ENCODE results near the gene OR2T2. TPM values are rescaled to one million over a fixed set of nuclear protein-coding genes. Genes with fewer than 3 reads are reported as not detected.
"Not testable (repeated sequence)": the region's sequence is repeated elsewhere in the genome, so short reads cannot be mapped to it uniquely, and the experiment has no call there.

Gene OR2T2
- total RNA-seq, 2 donors from 2014 or later: not detected

GRCh38 chr1:248500305-248501035, 55.0 kb downstream of the OR2T2 start:
- not testable (repeated sequence) for H3K4me3 ChIP-seq

More at GRCh38 chr1:248500305-248501035, 55.0 kb downstream of the OR2T2 start:
- not testable (repeated sequence) for H3K36me3 ChIP-seq; H3K9me3 ChIP-seq; DNase-seq (ENCODE audit: low spot score); H3K4me1 ChIP-seq; H3K27me3 ChIP-seq; H3K27ac ChIP-seq

Other genes with a start within 250 kb of the OR2T2 start
- gene OR2M3, start 248.4 kb upstream of the OR2T2 start, total RNA-seq: not detected
- not detected for gene OR2M4, start 214.2 kb upstream of the OR2T2 start, total RNA-seq
- gene OR2T33, start 167.7 kb upstream of the OR2T2 start, total RNA-seq: not detected
- gene OR2T12, start 142.2 kb upstream of the OR2T2 start, total RNA-seq: not detected
- gene OR2M7, start 121.1 kb upstream of the OR2T2 start, total RNA-seq: not detected
- not detected for gene OR14C36, start 96.9 kb upstream of the OR2T2 start, total RNA-seq
- gene OR2T4, start 84.0 kb upstream of the OR2T2 start, total RNA-seq: not detected
- not detected for gene OR2T6, start 69.9 kb upstream of the OR2T2 start, total RNA-seq
- not detected for gene OR2T1, start 42.6 kb upstream of the OR2T2 start, total RNA-seq
- gene OR2T3, start 27.7 kb downstream of the OR2T2 start, total RNA-seq: not detected
- gene OR2T5, start 43.0 kb downstream of the OR2T2 start, total RNA-seq: not detected
- not detected for gene OR2G6, start 62.4 kb downstream of the OR2T2 start, total RNA-seq
- not detected for gene OR2T29, start 117.1 kb downstream of the OR2T2 start, total RNA-seq
- not detected for gene OR2T34, start 129.1 kb downstream of the OR2T2 start, total RNA-seq
- gene OR2T10, start 152.1 kb downstream of the OR2T2 start, total RNA-seq: not detected
- gene OR2T11, start 189.5 kb downstream of the OR2T2 start, total RNA-seq: not detected
- gene OR2T35, start 199.6 kb downstream of the OR2T2 start, total RNA-seq: not detected
- gene OR2T27, start 209.9 kb downstream of the OR2T2 start, total RNA-seq: not detected